Measurements from ENCODE around the gene UGP2.

GRCh38 chr2:63861220-63861822 is 19.6 kb downstream of the UGP2 start:
- peak; percentile 21 to 65 (median 62) for TF ChIP-seq CTCF (IDR thresholded peaks at IDR 0.05)
- no peak for TF ChIP-seq POLR2A (IDR thresholded peaks at IDR 0.05)

Data from Peyer's patch (tissue), 4 donors.